HG03039 (cell line): Measurements from ENCODE around the gene ADM.

Experiments
- ATAC-seq: cut with Tn5 transposase; IDR thresholded peaks from one replicate; pipeline ENCODE4 v1.9.1; 2021; ENCODE audit warnings: mild to moderate bottlenecking, moderate library complexity; ENCODE audit not compliant: unreplicated experiment

ADM gene

DNA sequence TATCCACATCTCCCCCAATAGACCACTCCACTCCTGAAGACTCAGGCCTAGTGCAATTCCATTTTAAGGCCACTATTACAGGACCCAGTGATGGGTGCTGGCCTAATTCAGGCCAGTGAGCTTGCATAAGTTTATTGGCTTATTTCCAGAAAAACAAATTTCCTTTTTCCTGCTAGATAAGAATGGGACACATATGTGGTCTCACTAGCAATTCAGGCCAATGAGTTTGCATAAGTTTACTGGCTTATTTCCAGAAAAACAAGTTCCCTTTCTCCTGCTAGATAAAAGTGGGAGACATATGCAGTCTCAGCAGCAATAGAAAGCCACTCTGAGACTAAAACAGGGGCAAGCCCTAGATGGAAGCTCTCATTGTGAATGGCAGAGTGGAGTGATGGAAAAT, 22.4 kb downstream of the ADM start:
- no peak for ATAC-seq

DNA sequence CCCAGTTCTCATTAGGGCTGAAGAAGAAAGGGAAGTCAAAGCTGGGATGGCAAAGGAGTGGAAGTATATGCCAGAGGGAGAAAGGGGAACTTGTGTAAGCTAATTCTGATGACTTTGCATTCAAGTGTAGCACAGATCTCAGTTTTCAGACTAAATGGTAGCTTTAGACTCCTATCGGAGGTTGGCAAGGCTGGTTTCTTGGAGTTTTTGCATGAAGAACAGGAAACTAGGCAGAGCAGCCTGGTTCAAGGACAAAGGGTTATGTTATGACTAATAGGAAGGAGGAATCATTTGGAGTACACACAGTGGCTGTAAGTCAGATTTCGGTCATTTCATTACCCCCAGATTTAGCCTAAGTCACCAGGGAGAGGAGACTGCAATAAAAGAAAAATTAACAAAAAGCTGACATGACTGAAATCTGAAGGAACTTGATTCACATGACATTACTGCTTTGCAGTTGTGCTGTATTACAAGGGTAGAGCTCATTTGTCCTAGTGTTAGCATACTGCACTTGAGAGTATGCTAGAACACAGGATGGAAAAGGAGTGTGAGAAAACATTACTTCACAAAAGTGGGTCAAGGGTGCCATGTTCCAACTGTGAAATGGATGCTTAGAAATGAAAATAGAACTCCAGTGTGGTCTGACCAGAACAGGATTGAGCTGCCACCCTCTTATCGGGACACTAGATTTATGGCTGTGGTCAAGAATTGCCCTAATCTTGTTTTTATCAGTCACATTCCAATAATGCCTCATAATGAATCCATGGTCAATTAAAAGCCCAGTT, 23.6 kb downstream of the ADM start:
- no peak for ATAC-seq

GRCh38 chr11:10329356-10329755, 24.5 kb downstream of the ADM start:
- no peak for ATAC-seq

DNA sequence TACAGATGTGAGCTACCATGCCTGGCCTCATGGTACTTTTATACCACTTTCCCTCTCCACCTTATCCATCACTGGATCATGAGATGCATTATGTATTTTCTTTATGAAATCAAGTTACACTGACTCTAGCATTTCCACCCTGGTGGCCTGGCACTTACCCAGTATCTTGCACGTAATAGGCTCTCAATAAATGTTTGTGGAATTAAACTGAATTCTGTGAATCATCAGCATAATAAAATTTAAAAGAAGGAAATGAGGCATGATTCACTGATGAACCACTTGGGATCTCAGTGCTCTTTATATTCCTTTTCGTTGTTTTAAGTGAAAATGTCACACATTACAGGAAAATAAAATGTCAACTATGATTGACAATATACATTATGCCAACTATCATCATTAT, 25.1 kb downstream of the ADM start:
- no peak for ATAC-seq

DNA sequence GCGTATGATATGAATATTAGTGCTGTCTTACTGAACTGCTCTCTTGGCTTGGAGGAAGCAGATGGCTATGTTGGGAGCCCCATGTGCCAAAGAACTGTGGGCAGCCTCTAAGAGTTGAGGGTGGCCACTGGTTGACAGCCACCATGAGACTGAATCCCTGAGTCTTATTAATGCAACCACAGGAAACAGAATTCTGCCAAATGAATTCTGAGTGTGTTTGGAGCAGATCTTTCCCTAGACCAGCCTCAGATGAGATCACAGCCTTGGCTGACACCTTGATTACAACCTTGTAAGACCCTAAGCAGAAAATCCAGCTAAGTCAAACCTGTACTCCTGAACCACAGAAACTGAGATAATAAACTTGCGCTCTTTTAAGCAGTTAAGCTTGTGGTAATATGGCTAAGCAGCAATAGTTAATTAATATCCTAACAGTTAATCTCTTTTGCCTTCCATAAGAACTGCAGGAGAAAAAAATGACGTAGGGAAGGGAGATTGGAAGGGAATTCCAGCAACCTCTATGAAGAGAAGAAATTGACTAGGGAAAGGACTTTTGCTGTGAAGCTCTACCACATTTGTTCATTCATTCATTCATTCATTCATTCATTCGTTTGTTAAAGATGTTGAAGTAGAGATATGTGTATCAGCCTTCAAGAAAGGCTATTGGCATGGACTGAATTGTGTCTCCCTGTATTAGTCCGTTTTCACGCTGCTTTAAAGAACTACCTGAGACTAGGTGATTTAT, 26.8 kb downstream of the ADM start:
- ATAC-seq: no peak

- no peak for ATAC-seq
Measured at GRCh38 chr11:10333490-10333889, 28.6 kb downstream of the ADM start.

DNA sequence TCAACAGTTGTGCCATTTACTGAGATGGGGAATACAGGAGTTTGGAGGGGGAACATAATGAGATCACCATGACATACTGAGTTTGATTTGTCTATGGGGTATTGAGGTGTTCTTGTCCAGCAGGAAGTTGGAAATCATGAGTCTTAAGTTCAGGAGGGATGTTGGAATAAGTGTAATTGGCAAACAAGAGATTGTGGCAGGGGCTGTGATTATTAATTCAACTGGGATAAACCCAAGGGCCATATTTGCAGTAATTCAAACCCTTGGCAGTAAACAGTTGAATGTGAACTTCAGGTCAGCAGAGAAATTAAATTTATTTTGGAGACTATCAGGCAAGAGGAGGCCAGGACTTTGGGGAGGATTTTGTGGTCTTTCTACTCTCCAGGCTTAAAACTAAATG, 33.4 kb downstream of the ADM start:
- ATAC-seq: no peak

- no peak for ATAC-seq
Measured at GRCh38 chr11:10348650-10349280, 43.9 kb downstream of the ADM start.

DNA sequence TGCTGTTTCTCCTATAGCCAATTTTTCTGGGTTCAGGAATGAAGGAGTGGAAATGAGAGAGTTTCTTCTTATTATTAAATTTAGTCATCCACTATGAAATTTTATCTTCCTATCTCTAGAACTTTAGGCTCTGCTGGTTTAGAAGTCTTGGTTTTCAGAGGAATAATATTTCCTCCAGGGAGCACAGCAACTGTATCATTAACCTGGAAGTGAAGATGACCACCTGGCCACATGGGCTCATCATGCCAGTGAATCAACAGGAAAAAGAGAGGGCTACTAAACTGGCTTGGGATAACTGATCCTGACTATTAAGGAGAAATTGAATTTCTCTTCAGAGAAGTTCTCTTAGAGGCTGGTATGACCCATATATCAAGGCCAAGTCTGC, 44.4 kb downstream of the ADM start:
- no peak for ATAC-seq

DNA sequence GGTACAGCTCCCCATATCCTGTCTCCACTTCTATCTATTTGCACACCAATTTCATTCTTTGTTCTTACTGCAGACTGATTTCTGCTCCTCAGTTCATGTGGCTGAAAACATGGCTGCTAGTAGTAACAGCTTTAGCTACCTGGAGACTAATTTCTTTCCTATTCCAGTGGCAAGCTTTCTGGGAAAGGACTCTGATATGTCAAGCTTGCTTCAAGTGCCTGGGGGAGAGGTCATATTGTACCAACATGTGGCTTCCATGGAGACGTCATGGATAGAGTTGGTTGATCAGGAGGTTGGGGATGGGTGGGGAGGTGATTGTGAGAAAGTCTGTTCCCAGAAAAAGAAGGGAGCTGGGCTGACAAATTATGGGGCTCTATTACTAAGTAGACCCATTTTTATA, 44.9 kb downstream of the ADM start:
- ATAC-seq: no peak

DNA sequence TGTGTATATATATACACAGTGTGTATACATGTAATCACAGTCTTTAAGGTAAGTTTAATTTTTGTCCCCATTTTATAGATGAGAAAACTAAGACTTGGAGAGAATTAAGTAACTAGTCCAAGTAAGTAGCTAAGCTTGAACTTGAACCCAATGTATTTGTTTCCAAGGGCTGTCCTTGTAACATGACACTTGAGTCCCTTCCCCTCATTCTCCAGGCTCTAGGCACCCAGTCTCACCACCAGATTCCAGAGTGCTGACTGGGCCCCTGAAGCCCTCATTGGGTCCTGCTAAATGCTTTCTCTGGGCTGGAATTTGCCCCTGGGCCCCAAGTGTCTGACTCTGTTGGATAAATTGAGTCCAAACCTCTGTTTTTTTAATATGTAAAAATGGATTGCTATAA, 45.5 kb downstream of the ADM start:
- no peak for ATAC-seq

DNA sequence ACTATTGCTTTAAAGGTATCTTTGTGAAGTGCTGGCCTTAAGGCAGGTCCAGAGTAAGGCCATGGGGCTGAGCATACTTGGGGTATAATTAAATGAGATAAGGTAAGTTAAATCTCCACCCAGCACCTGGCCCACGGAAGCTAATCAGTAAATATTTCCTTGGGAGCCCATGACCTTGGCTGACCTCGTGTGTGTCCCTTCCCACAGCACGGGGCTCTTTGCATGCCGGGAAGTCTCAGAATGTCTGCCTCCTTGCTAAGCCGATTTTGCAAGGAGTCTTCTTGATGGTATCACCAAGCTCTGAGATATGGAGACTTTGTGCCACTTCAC, 46.5 kb downstream of the ADM start:
- ATAC-seq: no peak

DNA sequence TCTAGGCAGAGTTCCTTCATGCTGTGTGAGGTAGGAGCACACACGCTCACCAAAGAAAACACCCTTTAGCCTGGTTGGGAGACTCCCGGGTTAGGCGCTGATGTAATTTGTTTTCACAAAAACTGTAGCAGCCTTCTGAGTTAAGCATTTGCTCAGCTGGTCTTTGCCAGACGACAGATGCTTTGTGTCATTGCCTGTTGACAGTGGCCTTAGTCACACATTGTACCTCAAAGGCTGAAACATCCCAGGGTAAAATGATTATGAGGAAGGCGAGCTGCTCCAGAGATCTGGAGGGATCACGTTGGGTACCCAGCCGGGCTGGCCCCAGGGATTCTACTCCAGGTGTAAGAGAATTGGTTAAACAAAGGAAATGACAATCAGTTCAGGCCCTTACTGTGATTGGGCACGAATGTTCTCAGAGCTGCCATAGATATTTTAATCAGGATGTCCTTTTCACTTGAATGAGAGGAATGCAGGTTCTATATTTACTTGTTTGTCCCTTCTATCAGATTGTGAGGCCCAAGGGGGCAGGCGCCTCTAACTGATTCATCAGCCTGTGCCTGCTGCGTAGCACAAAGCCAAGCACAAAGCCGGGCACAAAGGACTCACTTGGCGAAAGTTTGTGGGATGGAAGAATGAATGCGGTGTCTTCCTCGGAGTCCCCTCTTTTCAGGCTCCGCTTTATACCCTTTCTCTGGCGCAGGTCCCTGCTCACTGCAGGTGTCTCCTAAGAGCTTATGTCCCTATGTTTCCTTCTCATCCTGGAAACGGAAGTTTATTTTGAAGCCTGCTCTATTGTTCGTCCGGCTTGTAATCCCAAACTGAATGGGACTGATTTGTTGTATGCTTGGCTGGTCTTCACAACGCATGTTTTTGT, 47.1 kb downstream of the ADM start:
- no peak for ATAC-seq

- no peak for ATAC-seq
Measured at GRCh38 chr11:10352921-10353550, 48.2 kb downstream of the ADM start.

DNA sequence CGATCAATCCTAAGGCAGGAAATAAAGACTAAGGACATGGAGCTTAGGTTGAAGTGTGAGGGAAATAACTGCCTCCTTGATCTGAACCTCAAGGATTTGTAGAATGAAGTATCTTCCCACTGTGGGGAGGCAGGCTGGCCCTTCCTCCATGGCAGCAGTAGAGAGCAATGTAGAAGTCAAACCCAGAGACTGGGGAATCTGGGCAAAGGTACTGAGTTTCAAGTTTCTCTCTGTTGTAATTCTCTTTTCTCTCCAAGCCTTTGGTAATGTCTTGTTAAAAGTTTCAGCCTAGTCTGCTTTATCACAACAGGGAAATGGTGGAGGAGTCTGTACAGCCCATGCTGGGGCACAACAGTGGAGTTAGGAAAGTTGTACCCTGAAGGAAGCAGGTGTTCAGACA, 49.5 kb downstream of the ADM start:
- ATAC-seq: no peak

DNA sequence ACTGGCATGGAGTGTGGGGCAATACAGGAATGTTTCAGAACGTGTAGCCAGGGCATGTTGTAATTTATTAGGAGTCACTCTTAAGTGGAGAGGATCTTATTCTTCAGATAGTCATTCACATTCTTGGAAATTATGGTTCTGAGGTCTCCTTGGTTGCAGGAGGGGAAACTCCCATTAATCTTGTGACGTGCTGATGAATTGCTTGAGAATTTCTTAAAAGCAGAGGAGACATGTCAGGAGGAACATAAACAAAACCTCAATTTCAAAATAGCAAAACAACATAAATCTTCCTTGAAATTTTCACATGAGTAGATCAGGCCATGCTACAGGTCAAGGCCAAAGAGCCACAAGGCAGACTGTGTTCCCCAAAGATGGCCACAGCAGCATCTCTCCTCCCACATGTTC, 50.4 kb downstream of the ADM start:
- ATAC-seq: no peak

GRCh38 chr11:10356161-10356560, 51.3 kb downstream of the ADM start:
- no peak for ATAC-seq
